OCI-LY3 (cell line): ENCODE results near the gene MAPT.

Experiments used
- CTCF ChIP-seq: fragments of 200-600, 300-600 bp; sonication (generic); IDR thresholded peaks from 2 replicates; pipeline ENCODE4 v1.5.1; 2014; ENCODE audit warnings: antibody characterized with exemption, low read length, low read depth
- EZH2phosphoT487 ChIP-seq: fragments of 200-600 bp; shearing (Covaris generic); IDR thresholded peaks from 2 replicates; pipeline ENCODE4 v1.6.1; 2018; ENCODE audit warnings: antibody characterized with exemption, mixed run types, low read depth

GRCh38 chr17:45886852-45887251 is 7.5 kb upstream of the MAPT start:
- TF ChIP-seq CTCF, result no peak
- no peak for TF ChIP-seq EZH2phosphoT487
